Esophagus squamous epithelium (tissue), 4 donors: ENCODE measurements around the gene CAPS2.

Experiments used
- POLR2A ChIP-seq, 4 donors: fragments of 450-650 bp; IDR thresholded peaks; one replicate each; pipeline ENCODE4 v1.6.1; 2017; ENCODE audit warnings: antibody characterized with exemption in 4 of 4, mild to moderate bottlenecking in 4 of 4, moderate library complexity in 3 of 4
- TF ChIP-seq, protein P1 (sequence below), 6 experiments: fragments of 450-650 bp in 4 of 6; fragments of 200-600 bp in 2 of 6; sonication (generic) in 2 of 6; IDR thresholded peaks; one replicate each; pipeline ENCODE4 v1.5.1; 2016 to 2019; ENCODE audit warnings: antibody characterized with exemption in 6 of 6, mild to moderate bottlenecking in 4 of 6, moderate library complexity in 4 of 6

DNA sequence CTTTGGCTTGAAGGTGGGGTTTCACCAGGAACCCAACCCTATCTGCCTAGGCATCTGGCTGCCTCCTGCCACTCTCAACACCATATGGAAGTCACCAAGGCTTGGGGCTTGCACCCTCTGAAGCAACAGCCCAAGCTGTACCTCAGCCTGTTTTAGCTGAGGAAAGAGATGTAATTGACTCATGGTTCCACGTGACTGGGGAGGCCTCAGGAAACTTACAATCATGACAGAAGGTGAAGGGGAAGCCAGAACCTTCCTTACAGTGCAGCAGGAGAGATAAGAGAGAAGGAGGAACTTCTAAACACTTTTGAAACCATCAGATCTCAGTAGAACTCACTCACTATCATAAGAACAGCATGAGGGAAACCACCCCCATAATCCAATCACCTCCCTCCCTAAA, 31.3 kb upstream of the CAPS2 start:
- TF ChIP-seq POLR2A (IDR thresholded peaks at IDR 0.05), result no peak
- TF ChIP-seq, protein P1, sequence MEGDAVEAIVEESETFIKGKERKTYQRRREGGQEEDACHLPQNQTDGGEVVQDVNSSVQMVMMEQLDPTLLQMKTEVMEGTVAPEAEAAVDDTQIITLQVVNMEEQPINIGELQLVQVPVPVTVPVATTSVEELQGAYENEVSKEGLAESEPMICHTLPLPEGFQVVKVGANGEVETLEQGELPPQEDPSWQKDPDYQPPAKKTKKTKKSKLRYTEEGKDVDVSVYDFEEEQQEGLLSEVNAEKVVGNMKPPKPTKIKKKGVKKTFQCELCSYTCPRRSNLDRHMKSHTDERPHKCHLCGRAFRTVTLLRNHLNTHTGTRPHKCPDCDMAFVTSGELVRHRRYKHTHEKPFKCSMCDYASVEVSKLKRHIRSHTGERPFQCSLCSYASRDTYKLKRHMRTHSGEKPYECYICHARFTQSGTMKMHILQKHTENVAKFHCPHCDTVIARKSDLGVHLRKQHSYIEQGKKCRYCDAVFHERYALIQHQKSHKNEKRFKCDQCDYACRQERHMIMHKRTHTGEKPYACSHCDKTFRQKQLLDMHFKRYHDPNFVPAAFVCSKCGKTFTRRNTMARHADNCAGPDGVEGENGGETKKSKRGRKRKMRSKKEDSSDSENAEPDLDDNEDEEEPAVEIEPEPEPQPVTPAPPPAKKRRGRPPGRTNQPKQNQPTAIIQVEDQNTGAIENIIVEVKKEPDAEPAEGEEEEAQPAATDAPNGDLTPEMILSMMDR (IDR thresholded peaks at IDR 0.05), result no peak
